GM21447 (cell line): Measurements from ENCODE around the gene SETD1B.

ENCODE experiments used
- ATAC-seq: cut with Tn5 transposase; IDR thresholded peaks from one replicate; pipeline ENCODE4 v1.9.1; 2021; ENCODE audit not compliant: unreplicated experiment

SETD1B gene

DNA sequence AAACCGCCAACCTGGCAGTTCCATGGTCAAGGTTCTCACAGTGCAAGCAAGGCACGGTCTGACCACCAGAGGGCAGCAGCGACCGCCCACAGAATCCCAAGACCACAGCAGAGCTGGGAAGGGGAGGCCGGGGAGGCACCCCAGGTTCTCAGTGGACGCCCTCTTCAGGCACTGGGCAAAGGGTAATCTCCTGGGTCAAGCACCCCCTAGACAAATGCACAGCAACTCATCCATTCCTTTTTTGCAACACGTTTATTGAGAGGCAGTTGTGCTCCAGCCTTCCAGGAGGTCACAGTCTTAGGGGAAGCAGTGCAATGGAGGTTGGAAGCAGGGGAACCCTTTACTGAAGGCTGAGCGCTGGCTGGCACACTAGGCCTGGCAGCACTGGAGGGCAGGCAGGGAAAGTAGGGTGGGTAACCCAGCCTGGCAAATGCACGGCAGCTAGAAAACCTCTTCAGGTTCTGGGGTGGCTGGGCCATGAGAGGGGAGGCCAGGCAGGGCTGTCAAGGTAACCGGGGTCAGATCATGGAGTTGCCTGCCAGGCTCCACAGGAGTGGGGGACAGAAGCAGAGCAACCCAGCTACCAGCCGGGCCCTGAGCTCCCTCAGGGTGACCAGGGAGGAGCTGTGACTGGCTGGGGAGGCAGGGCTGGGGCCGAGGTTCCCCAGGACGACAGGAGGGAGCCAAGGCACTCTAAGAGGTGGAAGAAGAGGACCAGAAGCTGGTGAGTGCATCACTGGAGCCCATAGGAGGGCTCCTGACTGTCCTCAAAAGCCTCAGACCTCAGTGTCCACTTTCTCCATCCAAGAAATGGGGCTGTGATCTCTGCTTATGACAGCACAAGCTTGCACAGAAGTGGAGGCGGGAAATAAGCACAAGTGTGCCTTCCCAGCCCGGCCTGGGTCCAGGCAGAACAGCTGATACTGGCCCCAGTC is 8.5 kb upstream of the SETD1B start:
- no peak for ATAC-seq

DNA sequence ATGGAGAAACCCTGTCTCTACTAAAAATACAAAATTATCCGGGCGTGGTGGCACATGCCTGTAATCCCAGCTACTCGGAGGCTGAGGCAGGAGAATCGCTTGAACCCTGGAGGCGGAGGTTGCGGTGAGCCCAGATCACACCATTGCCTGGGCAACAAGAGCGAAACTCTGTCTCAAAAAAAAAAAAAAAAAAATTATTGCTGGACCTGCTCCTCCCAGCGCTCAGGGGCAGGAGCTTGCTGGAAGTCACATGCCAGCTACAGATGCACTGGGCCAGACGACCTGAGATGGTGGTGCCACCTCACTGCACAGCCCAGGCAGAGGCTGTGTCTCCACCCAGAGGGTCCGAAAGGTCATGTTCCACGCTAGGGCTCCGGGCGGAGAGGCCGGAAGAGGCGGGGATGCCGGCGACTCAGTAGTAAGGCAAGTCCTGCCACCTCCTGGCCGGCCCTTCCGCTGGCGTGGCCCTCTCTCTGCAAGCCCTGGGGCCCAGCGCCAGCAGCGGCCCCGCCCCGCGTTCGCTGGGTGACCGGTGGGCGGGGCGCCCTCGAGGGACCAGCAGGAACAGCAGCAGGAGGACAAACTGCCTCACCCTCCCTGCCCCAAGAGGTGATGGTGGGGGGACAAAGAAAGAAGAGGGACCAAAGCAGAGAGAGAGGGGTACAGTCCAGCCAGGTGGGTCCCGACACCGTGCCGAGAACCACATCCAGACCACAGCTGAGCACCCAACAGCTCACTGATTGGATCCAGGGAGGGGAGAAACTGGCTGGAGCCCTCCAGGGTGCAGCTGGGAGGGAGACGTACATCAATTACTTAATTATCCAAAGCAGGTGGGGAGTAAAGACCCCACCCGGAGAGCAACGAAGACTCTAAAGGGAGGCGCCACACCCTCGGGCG is 6.7 kb upstream of the SETD1B start:
- ATAC-seq: no peak

DNA sequence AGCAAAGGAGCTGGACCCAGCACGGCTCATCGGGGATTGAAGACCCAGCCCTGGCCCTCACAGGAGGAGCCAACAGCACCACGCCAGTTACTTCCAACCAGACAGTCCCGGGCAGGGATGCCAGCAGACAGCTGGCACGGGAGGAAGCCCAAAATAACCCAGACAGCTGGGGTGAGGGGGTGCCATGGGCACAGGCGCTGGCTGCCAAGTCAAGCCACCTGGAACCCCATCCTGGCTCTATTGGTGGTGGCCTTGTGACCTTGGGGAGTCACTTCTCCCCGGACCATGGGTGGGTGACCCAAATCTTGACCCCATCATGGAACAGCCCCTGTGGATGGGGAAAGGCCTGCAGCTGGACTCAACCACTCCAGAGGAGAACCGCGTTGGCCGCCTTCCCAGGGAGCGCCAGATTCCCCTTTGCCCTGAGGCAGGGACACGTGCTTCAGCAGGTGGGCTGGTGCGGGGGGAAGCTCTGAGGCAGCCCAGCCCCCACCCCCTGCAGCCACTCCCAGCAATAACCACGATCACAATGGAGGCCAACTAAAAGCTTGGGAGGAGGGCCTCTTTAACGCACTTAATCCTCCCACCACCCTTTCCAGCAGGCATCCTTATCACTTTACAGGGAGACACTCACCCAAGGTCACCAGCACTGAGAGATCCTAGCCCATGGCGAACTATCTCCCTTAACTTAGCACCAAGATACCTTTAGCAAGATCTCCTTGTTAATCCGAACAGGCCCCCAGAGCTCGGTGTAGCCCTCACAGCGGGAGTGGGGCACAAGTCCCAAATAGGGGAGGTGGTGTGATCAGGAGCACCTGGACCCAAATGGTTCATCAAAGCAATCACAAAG is 5.6 kb upstream of the SETD1B start:
- no peak for ATAC-seq

DNA sequence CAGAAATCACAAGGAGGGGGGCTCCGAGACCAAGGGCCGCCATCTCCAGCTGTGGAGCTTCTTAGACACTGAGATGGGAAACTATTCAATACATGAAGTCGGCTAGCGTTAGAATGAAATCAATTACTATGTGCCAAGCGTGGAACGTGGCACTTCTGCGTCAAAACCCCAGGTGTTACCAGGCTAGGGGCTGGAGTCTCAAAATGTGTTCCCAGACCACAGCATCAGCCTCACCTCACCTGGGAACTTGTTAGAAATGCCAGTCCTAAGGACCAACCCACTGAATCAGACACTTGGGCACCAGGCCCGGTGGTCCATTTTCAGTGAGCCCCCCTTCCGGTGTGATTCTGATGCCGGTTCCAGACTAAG is 5.0 kb upstream of the SETD1B start:
- ATAC-seq: no peak

DNA sequence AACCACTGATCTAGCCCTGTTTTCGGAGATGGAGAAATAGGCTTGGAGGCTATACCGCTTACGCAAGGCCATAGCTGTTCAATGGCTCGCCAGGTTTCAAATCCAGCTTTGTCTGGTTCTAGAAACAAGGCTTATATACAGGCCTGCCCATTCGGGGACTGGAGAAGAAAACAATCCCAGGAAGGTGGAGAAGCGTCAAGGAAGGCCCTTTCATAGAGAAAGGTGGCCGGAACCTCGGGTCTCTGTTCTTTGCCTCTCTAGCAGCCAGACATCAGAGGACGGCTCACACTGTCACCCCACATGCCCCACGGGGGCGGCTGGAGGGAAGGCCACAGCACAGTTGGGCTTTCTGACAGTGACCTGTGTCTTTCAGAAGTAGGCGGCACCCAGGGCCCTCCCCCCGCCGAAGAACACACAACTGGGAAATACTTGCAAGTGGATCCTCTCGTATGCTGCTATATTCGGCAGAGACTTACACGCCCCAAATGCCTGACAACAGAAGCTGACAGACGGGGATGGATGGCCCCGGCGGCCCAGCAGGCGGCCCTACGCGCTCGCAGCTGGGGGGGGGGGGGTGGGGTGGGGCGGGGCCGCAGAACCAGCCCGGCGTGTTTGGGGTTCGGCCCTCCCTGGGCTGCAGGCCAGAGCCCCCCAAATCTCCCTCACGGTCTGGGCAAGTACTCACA is 4.5 kb upstream of the SETD1B start:
- ATAC-seq: no peak

DNA sequence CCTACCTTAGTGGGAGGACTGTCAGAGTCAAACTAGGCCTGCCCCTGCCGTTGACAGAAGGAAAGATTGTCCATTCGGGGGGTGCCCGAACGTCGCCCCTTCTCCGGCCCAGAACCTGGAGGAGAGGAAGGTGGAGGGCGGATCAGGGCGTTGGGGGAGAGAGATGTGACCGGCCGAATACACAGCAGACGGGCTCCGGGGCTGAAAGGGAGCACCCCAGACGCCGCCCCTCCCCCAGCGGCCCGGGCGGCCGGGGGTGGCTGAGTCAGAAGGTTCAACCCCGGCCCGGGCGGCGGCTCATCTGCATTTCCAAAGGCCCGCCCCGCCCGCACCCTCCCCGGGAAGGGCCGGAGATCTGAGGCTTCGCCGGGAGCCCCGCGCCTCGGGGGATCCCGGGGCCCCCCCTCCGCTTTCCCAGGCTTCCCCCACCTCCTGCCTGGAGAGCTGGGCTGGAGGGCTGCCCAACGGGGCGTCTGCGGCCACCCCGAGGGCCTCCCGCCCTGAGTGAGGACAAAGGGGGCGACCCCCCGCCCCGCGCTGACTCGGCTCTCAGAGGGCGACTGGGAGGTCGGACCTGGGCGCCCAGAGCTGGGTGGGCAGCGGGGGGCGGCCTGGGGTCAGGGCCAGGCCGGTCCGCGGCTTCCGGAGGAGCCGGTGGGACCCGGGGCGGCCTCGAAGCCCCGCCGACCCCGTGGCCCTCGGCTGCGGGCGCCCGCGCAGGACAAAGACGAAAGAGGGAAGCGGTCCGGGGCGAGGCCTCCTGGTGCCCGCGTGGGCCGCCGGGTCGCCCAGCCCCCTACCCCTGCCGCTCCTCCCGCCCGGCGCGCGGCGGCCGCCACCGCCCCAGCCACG is 3.7 kb upstream of the SETD1B start:
- ATAC-seq: no peak

DNA sequence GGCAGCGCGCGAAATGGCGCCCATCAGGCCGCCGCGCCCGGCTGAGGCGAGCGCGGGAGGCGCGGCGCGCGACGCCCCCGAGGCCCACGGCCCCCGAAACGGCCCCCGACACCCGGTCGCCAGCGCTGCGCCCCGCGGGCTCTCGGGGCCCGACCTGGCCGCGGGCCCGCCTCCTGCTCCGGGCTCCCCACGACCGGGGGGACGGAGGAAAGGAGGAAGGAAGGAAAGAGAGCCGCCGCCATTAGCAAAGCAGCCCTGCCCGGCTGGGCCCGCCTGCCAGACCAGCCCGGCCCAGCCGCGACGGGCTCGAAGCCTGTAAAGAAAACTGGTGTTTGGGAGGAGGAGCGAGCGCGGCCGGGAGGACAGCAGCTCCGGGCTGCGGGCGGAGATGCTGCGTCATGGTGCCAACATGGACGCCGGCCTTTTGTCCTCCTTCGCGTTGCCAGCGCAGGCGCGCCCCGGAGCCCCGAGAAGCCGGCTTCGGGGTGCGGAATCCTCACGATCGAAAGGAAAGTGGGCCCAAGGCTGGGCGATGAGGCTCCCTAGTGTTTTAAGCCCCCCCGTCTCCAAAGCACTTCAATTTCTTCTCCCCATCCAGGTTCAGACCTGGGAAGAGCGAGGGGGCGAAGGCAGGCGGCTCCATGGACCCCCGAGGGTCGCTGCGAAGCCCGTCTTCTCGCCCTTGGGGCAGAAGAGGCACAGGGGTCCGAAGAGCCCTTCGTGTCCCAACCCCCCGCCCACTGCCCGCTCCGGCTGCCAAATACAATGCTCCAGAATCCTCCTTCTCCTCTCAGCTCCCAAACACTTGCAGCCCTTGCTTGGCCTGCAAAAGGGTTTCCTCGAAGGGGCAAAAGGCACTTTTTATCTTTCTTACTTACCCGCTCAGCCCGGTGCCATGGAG is 2.9 kb upstream of the SETD1B start:
- no peak for ATAC-seq

DNA sequence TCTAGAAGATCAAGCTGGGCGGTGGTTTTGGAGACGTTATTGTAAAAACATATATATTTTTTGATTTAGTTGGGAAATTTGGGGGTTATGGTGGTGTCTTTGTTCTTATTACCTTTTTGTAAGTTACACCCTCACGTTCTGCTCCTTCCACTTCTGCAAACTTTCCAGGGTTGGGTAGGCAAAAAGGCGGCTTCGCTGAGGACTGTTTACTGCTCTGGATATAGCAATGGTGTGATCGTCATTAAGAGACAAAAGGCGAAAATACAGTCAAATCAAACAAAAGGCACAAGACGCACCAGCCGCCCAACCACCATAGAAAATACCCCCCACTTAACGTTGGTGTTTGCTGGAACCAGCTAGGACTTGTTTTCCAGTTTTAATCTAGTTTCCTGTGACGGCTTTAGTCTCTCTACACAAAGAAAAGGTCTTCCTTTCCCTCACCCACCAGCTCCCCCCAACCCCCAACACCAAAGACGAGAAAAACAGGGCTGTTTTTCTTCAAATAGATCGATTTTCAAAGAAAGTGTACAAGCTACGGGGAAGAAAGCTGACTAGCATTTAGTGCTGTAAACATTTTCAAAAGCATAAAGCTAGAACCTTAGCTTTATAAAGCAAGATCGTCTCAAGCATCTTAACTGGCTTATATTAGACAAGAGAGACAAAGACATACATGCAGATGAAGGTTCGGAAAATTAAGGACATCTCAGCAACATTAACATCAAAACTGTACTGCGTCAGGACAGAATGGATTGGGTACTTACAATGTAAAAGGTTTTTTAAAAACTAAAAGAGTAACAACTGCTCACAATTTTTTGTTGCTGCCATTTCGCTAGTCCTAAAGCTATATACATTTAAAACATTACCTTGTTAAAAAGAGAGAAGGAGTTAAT is 2.0 kb upstream of the SETD1B start:
- no peak for ATAC-seq

DNA sequence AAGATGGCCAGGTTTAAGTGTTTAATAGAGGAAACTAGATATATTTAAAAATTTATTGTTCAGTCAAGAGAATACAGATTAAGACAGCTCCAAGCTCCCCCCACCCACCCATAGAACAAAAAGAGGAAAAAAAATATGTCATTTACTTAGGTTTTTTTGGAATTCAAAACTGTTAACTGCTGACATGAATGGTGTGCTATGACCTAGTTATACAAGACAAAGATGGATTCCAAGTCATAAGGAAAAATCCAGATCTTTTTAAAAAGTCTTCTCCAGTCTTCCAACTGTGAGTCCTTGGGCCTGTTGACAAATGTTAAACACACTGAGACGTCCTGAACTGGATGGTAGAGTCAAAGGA is 1.3 kb upstream of the SETD1B start:
- ATAC-seq: no peak

DNA sequence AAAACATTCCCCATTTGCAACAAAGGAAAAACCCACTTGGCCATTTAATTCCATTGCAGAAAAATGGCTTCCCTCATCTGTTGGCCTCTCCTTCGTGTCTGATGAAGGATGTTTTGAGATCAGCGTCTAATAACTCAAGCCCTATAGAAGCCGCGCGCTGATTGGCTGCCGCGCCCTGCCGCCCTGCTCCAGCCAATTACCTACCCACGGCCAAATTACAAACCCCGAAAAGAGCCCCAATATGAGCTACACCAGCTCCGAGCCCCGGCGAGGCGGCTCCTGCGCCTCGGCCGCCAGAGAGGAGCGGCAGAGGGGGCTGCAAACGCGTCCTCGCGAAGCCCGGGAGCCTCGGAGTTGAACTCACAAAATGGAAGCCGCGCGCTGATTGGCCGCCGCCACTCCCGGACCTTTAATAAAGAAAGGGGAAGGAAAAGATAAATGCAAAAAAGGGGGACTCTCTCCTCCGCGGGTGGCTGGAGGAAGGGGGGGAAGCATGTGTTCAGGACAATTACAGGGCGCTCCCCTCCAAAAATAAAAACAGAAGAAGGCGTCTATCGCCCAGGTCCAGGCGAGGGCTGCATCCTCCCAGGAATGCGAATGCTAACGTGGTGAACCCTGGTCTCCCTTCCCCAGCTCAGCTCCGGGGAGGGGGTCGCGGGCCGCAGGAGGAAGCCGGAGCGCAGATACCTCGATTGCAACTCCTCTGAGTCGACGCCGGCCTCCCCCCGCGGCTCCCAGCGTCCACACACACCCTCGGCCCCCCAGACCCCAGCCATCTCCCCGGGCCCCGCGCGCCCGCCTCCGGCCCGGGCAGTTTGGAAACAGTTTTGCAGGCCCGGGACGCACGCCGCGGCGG is 738 bp upstream of the SETD1B start:
- peak; percentile 41 for ATAC-seq

DNA sequence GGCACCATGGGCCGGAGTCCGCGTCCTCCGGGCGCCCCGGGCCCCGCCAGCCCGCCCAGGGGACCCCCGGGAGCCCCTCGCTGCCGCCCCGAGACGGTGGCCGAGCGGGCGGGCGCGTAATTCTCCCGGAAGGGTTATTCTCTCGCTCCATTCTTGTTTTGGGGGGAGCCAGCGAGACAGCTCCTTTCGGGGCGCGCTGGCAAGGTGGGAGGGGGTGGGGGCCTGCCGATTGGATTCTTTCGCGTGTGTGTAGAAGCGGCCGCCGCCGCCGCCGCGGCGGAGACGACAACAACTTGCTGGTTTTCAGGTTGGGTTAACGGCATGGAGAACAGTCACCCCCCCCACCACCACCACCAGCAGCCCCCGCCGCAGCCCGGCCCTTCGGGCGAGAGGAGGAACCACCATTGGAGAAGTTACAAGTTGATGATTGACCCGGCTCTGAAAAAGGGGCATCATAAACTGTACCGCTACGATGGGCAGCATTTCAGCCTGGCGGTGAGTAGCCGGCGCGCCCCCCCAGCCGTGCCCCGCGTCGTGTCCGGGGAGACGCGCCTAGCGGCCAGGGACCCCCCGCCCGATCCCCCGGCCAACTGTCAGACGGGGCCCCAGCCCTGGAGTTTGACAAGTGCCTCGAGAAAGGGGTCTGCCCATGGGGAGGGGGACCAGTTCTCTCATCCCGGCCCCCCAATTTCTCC is 755 bp downstream of the SETD1B start:
- no peak for ATAC-seq

DNA sequence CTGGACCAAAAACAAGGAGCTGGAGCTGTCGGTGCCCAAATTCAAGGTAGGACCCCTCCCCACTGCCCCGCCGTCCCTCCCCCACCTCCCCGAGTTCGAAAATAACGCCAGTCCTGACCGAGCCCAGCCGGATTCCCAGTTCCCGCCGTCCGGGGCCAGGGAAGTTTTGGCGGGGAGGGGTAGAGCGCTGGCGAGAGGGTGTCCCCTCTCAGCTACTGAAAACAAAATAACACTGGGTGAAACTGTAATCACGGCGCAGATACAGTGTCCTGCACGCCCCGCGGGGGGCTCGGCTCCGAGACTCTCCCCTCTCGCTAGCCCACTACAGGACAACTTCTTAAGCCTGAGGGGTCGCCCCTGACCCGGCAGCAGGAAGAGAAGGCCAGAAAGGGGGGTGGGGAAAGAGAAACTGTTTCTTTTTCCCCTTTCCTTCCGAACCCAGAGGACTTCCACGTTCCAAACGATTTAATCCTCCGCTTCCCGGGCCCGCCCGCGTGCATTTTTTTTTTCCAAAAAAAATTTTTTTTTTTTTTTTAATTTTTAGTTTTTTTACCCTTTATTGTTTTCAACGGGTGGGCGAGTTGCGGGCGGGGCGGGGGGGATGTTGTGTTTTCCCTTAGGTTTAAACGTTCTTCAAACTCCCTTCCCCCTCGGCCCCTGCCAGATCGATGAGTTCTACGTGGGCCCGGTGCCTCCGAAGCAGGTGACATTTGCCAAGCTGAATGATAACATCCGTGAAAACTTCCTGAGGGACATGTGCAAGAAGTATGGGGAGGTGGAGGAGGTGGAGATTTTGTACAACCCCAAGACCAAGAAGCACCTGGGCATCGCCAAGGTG is 1.6 kb downstream of the SETD1B start:
- no peak for ATAC-seq

DNA sequence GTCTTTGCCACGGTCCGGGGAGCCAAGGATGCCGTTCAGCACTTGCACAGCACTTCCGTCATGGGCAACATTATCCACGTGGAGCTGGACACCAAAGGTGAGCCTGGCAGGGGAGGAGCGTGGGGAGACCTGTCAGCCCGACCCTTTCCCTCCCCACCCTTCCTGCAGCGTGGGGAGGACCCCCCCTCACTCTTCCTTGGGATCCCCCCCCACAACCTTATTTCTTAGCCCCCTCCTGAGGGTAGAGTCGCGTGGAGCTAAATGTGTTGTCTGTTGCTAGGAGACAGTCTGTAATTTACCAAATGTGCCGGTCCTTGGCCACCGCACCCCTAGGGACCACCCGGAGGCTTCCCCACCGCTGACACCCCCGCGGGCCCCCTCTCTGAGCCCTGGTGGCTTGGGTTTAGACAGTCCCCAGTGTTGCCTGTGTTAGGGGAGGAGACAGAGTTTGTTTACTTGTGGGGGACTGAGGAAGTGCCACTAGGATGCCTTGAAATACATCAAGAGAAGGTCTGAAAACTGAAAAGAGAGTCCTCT is 2.3 kb downstream of the SETD1B start:
- no peak for ATAC-seq

DNA sequence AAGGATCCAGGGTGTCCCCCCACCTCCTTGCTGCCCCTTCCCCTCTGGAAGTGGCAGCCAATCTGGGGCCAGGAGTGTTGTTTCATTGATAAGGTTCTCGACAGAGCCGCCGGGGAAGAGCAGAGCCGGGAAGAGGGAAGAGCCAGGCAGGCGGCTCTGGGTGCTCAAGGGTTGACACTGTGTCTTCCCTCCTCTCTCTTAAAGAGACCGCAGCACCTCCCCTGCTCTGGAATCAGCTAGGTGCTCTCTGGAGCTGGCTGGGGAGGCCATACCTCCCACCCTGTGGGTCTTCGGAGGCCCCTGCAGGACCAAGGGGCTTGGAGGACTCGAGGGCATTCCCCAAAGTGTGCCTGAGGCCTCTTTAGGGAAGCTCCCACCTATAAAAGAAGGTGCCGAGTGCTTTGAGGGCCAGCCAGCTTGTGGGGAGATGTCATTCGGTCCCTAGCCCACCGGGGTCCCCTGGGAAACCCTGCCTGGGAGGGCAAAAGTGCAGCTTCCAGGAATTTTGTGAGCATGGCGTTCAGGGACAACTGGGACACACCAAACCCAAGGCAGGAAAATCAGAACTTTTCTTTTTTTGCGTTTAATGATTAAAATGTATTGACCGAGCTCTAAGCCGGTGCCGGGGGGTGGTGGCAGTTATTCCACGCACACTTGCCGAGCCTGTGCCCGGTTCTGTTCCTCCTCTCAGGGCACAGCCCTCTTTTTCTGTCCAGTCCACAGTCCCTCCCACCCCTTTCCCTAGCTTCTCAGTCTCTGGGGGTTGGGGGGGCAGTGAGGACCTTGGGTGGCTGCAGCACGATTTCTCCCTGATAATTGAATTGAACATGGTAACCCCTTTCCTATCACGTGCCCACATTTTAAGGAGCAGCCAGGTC is 3.0 kb downstream of the SETD1B start:
- ATAC-seq: no peak
